Epithelial cell of prostate (primary cell): ENCODE data around the gene DOCK9.

Experiments used
- DNase-seq: peaks from one replicate; pipeline ENCODE4 v3.0.0-alpha.2; 2011; ENCODE audit warnings: low read depth, low spot score
- H3K27ac ChIP-seq: fragments of 450-650 bp; 2 replicates; pipeline ENCODE4 v1.5.1; 2017; ENCODE audit warnings: mild to moderate bottlenecking

The DOCK9 gene

DNA sequence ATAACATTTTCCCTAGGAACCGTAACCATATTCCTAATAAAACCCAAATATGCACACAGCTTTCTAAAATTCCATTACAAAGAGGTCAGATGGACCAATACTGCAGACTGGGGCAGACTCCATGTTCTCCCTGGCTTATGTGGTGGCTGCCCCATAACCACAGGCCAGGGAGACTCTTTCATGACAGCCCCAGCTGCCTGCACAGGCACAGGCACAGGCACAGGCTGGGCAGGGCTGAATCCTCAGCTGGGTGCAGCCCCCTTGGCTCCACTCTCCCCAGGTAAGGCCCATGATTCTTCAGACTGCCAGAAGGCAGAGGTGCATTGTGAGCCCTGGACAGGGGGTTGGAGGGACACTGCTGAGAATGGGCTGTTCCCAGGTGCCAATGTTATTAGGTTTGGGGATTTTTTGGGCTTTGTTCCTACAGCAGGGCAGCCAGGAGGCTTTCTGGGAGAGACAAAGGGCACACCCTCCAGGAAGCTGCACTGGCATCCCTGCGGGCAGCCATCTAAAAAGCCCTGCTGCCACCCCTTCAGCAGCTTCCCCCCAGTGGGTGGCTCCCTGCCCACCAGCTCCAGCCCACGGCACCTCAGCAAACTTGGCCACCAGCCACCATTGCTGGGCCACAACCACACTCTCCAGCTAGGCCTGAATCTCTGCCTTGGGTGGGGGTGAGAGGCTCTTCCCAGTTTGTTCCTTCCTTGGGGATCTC lies 20.0 kb downstream of the DOCK9 start:
- H3K27ac ChIP-seq = no peak overlapping the region
- no peak for DNase-seq

DNA sequence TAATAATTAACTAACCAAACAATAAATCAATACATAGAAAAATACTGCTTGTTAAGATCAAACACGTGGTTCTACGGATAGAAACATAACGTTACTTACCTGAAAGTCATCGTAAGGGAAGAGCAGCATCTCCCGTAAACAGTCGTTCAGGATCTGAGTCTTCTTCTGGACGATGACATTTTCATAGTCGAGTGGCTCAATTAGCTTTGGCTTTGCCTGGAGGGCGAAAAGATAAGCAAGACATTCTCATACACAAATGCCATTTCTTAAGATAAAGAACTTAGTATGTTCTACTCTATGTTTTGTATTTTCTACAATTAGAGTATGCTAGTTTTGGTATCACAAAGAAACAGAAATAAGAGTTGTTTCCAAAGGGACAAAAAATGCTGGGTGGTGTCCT lies 22.5 kb downstream of the DOCK9 start:
- H3K27ac ChIP-seq = no peak overlapping the region
- no peak for DNase-seq

- H3K27ac ChIP-seq = no peak overlapping the region
- no peak for DNase-seq
Observed at GRCh38 chr13:98954313-98954712, 23.6 kb downstream of the DOCK9 start.

DNA sequence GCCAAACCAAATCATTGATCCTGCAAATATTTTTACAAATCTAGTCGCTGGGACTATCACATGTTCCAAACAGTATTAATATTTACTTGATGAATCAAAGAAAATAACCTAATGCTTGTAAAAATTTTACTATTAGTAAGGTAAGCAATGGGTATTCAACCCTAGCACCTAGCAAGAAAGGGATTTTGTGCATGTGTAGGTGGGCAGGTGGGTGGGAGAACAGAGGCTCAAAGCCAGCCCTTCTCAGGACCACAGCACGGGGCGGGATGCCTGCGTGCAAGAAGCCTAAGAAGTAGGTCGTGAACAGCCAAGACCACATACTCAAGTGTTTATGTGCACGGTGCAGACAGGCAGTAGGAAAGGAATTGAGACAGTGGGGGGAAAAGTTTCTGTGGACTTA lies 26.6 kb downstream of the DOCK9 start:
- DNase-seq = no peak
- no peak overlapping the region for H3K27ac ChIP-seq

- H3K27ac ChIP-seq = no peak overlapping the region
- no peak for DNase-seq
Observed at GRCh38 chr13:98950705-98951104, 27.2 kb downstream of the DOCK9 start.

DNA sequence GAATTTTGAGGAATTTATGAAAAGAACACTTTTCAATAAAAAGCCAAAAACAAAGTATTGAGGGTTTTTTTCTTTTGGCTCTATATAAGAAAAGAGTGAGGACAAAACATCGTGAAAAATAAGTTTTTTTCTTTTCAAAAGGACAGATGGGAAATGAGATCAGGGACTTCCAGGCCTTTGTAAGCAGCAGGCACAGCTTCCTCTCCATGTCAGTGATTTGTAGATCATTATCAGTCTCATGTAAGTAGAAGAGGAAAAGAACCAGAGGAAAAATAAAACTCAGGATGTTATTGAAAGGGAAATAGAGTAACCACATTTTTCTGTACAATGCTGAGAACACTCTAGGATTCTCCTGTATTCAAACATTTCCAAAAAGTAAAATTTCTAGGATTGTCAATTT lies 29.9 kb downstream of the DOCK9 start:
- no peak overlapping the region for H3K27ac ChIP-seq
- DNase-seq = no peak

GRCh38 chr13:98945863-98946605 lies 31.8 kb downstream of the DOCK9 start:
- DNase-seq = no peak

DNA sequence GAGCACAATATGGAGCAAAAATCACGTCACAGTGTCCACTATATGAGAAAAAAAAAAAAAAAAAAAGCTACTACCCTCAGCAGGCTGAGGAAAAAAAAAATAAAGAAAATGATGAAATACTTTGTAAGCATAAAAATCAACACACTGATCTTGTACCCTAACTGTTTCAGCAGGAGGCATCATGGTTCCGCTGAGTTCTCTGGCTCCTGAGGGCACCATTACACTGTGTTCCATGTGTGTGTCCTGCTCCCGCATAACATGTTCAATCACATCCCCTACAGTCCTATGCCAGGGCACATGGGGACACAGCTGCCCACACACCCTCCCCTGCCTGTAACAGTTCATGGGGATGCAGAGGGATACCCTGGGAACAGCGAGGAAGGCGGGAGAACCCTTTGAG lies 33.5 kb downstream of the DOCK9 start:
- H3K27ac ChIP-seq = no peak overlapping the region
- DNase-seq = no peak

More at GRCh38 chr13:98945863-98946605, 31.8 kb downstream of the DOCK9 start:
- no peak overlapping the region for H3K27ac ChIP-seq

GRCh38 chr13:98942997-98943396 lies 34.9 kb downstream of the DOCK9 start:
- no peak for DNase-seq
- peak overlapping the region; percentile 5 for H3K27ac ChIP-seq

DNA sequence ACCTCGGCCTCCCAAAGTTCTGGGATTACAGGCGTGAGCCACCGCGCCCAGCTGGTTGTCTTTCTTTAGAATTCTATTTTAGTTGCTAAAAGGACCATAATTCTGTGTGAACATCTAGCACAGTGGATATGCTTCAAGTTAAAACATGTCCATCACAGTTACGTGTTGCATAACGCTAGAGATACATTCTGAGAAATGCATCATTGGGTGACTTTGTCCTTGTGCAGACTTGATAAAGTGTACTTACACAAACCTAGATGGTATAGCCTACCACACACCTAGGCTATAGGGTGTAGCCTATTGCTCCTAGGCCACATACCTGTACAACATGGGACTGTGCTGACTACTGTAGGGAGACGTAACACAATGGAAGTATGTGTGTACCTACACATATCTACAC lies 35.4 kb downstream of the DOCK9 start:
- DNase-seq = no peak
- H3K27ac ChIP-seq = peak overlapping the region; percentile 5

DNA sequence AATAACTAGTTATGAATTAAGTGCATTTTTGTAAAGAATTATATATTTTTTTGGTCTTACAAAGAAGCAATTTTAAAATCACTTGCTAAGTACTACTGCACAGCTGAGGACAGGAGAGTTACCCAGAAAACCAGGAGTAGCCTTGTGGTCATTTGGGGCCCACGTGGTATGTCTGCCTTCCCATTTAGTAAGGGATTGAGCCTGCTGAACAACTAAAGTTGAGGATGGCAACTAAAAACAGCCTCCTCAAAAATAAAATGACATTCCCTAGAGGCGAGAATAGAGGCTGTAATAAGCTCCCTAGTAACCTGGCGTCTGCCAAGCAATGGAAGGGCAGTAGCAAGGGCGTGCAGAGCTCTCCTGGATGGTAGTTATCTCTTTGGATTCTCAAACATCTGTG lies 36.3 kb downstream of the DOCK9 start:
- no peak overlapping the region for H3K27ac ChIP-seq
- DNase-seq = no peak

GRCh38 chr13:98941126-98941525 lies 36.7 kb downstream of the DOCK9 start:
- no peak overlapping the region for H3K27ac ChIP-seq
- no peak for DNase-seq

DNA sequence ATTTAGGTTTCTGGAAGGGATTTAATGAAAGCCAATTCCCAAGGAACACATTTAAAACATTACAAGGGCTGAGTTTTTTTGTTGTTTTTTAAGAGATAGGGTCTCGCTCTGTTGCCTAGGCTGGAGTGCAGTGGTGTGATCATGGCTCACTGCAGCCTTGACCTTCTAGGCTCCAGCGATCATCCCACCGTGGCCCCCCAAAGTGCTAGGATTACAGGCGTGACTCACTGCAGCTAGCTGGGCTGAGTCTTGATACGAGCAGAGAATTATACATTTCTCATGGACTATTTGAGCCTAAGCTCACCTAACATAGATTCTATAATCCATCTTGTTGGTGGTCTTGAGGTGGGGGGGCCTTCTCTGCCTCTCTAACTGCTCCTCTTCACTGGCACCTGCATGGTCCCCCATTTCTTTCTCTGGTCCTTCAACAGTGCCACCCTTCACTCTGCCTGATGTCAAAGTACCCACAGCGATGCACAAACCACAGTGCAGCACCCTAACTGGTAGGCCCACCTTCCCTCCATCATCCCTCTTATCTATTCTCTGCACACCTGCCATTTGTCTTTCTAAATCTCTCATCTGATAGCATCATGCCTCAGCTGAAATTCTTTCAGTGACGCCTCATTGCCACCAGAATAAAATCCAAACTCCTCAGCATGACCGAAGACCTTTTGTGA lies 37.4 kb downstream of the DOCK9 start:
- DNase-seq = no peak
- H3K27ac ChIP-seq = no peak overlapping the region

DNA sequence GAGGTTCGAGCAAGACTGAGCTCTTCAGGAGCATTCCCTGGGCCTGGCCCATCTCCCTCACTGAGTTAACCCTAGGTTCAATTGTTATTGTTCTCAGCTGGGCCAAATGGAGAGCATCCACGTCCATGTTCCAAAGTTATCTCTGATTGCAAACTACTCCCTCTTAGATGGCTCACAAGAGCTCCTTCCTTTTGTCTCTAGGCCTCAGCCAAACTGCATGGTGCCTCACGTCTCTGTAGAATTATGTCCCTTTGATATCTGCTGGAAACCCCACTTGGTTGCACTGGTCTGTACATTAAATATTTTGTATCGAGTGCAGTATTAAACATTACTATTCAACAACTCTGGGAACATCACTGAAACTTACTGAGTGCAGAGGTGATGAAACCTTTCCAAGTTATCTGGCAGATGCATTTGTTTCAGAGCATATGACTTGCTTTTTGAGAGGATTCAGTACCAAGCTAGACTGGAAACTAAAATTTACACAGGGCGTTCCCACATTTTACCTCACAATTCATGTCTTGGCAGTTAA lies 38.1 kb downstream of the DOCK9 start:
- DNase-seq = no peak
- H3K27ac ChIP-seq = no peak overlapping the region

GRCh38 chr13:98938801-98939200 lies 39.1 kb downstream of the DOCK9 start:
- H3K27ac ChIP-seq = no peak overlapping the region
- no peak for DNase-seq

DNA sequence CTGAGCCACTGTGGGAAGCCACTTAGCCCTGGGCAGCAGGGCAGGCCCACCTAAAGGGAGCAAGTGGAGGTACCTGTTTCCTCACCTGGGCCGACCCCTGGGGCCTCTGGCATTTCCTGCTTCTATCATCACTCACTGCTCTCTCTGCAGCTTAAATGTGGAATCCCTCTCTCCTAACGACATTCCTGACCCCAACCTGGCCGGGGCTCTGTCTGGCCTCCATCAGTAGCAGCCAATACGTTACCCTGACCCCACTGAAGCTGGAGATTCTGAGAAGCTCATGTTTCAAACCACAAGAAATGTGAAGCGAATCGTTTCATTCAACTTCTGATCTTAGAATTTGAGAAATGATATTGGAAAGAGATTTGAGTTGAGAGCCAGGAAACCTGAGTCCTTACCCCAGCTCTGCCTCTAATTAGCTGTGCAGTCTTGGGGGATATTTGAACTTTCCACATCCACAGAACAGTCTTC lies 39.9 kb downstream of the DOCK9 start:
- no peak for DNase-seq
- no peak overlapping the region for H3K27ac ChIP-seq

DNA sequence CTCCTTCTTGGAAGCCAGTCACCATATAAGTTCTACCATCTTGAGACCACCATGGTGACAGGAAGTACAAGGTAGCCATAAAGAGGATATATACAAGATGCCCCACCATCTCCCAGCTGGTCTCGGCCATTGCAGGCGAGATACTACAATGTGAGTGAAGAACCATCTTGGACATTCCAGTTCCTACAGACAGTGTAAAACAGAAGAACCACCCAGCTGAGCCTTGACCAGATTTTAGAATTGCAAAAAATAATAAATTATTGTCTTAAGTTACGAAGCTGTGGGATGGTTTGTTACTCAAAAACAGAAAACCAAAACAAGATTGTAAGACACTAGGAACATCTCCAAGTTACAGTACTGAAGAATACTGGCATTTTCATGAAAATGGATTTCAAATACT lies 43.6 kb downstream of the DOCK9 start:
- DNase-seq = no peak
- no peak overlapping the region for H3K27ac ChIP-seq

GRCh38 chr13:98930151-98930591 lies 47.7 kb downstream of the DOCK9 start:
- DNase-seq = no peak
- H3K27ac ChIP-seq = no peak overlapping the region

DNA sequence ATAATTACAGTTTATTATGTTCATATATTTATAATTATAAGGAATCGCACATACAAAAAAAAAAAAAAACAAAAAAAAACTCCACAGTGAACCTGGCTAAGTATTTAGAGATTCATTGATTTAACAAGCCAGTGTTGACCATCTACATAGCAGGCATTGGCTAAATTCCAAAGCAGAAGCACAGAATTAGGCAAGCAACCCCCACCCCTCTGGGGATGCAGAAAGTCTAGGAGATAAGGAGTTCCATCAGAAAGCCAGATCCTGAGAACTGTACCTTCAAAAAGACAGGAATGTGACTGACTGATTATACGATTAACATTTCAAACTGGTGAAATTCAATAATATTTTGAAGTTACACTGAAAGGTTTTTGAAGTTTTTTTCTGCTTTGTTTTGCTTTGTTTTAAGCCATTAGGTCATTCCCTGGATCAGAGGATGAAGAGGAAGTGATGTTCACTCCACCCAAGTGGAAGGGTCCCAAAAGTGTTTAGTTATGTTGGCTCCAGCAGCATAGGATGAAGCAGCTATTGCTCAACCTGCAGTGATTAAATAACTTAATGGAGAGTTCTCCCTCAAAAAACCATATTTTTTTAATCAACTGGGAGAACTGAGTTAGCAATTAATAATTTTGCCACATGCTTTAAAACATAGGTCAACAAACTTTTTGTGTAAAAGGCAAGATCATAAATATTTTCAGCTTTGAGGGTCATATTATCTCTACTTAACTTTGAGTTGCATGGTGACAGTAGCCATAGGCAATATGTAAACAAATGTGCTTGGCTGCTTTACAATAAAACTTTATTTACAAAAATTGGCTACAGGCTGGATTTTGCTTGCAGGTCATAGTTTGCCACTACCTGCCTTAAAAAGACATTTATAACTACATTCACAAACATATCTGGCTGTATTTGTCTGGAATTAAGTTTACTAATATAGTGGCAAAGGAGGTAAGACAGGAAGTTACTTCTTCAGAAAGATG lies 49.6 kb downstream of the DOCK9 start:
- H3K27ac ChIP-seq = no peak overlapping the region
- DNase-seq = no peak

- no peak for DNase-seq
- H3K27ac ChIP-seq = no peak overlapping the region
Observed at GRCh38 chr13:98925949-98926348, 51.9 kb downstream of the DOCK9 start.
